HCT116 (cell line): ENCODE data around the gene SLC24A1. TPM values are rescaled to one million over a fixed set of nuclear protein-coding genes. Genes with fewer than 3 reads are reported as not detected.

Source experiments
- ATAC-seq: fragments of 200-7000 bp; cut with Tn5 transposase; 2 replicates; pipeline ENCODE4 v1.9.1; 2020; ENCODE audit warnings: mild to moderate bottlenecking, moderate library complexity
- BruUV-seq: library from RNA; stranded (reverse); fragments of 400-500 nt; replicated peaks from 2 replicates; lab custom pipeline; 2021; lab: Mats Ljungman, UMichigan
- CTCF ChIA-PET: fragments of 300-600 bp; sonication (Branson Sonifier 250); formaldehyde crosslinking; loops from one replicate; lab custom pipeline; 2021; ENCODE audit warnings: antibody characterized with exemption; lab: Charles Lee
- POLR2A ChIA-PET: fragments of 300-600, 350-600 bp; sonication (Branson Sonifier 250); formaldehyde crosslinking; loops from one replicate; lab custom pipeline; 2021; ENCODE audit warnings: antibody characterized with exemption; lab: Charles Lee
- RAD21 ChIA-PET, 2 experiments: fragments of 300-600 bp; sonication (Branson Sonifier 250); formaldehyde crosslinking; loops; one replicate each; lab custom pipeline; 2023; ENCODE audit warnings: low total read pairs in 2 of 2; ENCODE audit not compliant: uncharacterized antibody in 2 of 2, unreplicated experiment in 2 of 2, low non-redundant PET in 1 of 2; lab: Charles Lee
- DNase-seq: peaks from one replicate; pipeline ENCODE4 v3.0.0-alpha.2; 2010; ENCODE audit warnings: low read depth, low spot score
- H2AFZ ChIP-seq: fragments of 200-600 bp; shearing (Covaris generic), sonication (generic); 2 replicates; pipeline ENCODE4 v1.6.1; 2017; ENCODE audit warnings: low read depth, mixed run types, mixed read lengths, antibody characterized with exemption, low read length; ENCODE audit not compliant: poor library complexity, severe bottlenecking
- H3K27ac ChIP-seq: 2 replicates; pipeline ENCODE4 v1.5.1; 2012; ENCODE audit warnings: low read depth, low read length
- H3K27me3 ChIP-seq: fragments of 200-600 bp; sonication (generic); 2 replicates; pipeline ENCODE4 v1.6.1; 2016; ENCODE audit warnings: mixed run types, low read length, mixed read lengths; ENCODE audit not compliant: insufficient read depth
- H3K36me3 ChIP-seq, 2 experiments: fragments of 200-500 bp in 1 of 2; fragments of 200-600 bp in 1 of 2; sonication (Bioruptor generic) in 1 of 2; sonication (generic) in 1 of 2; 2 replicates each; pipeline versions ENCODE4 v1.5.1 to v1.6.1; 2014 to 2016; ENCODE audit warnings: low read length in 2 of 2, inconsistent platforms in 1 of 2, mixed read lengths in 1 of 2, mixed run types in 1 of 2; ENCODE audit not compliant: insufficient read depth in 2 of 2, control insufficient read depth in 1 of 2
- H3K4me1 ChIP-seq, 2 experiments: fragments of 200-600 bp in 1 of 2; sonication (generic) in 1 of 2; 2 replicates each; pipeline versions ENCODE4 v1.5.1 to v1.6.1; 2012 to 2017; ENCODE audit warnings: low read length in 2 of 2, inconsistent platforms in 1 of 2, mild to moderate bottlenecking in 1 of 2, mixed read lengths in 1 of 2, mixed run types in 1 of 2, moderate library complexity in 1 of 2; ENCODE audit not compliant: insufficient read depth in 2 of 2, control insufficient read depth in 1 of 2
- H3K4me2 ChIP-seq: fragments of 200-600 bp; sonication (generic); 2 replicates; pipeline ENCODE4 v1.6.1; 2017; ENCODE audit warnings: mixed run types, low read length, mixed read lengths
- H3K4me3 ChIP-seq, 2 experiments: fragments of 200-600 bp in 1 of 2; sonication (generic) in 1 of 2; replicated peaks in 1 of 2; 2 replicates each; pipeline ENCODE4 v1.5.1; 2011 to 2016; ENCODE audit warnings: low read length in 2 of 2, control low read depth in 1 of 2, low read depth in 1 of 2, mild to moderate bottlenecking in 1 of 2, mixed read lengths in 1 of 2, mixed run types in 1 of 2
- H3K79me2 ChIP-seq: fragments of 200-600 bp; sonication (generic); 2 replicates; pipeline ENCODE4 v1.6.1; 2017; ENCODE audit warnings: mild to moderate bottlenecking, mixed run types, low read length, moderate library complexity, mixed read lengths; ENCODE audit not compliant: insufficient read depth
- H3K9ac ChIP-seq: fragments of 200-600 bp; sonication (generic); 2 replicates; pipeline ENCODE4 v1.6.1; 2016; ENCODE audit warnings: low read length, mixed read lengths
- H3K9me2 ChIP-seq: fragments of 200-600 bp; sonication (generic), shearing (Covaris generic); 2 replicates; pipeline ENCODE4 v1.6.1; 2017; ENCODE audit warnings: mixed run types, mild to moderate bottlenecking, moderate library complexity; ENCODE audit not compliant: insufficient read depth
- H3K9me3 ChIP-seq, 2 experiments: fragments of 200-500 bp in 1 of 2; fragments of 200-600 bp in 1 of 2; sonication (Bioruptor generic) in 1 of 2; sonication (generic) in 1 of 2; 2 replicates each; pipeline ENCODE4 v1.6.1; 2014 to 2017; ENCODE audit warnings: low read length in 2 of 2, mixed read lengths in 2 of 2, inconsistent platforms in 1 of 2, low read depth in 1 of 2, mild to moderate bottlenecking in 1 of 2, mixed run types in 1 of 2, moderate library complexity in 1 of 2; ENCODE audit not compliant: control insufficient read depth in 1 of 2, insufficient read depth in 1 of 2
- H4K20me1 ChIP-seq: fragments of 200-600 bp; sonication (generic), shearing (Covaris generic); 2 replicates; pipeline ENCODE4 v1.6.1; 2017; ENCODE audit warnings: mixed run types, mild to moderate bottlenecking, moderate library complexity; ENCODE audit not compliant: insufficient read depth
- ATF3 ChIP-seq: IDR thresholded peaks from 2 replicates; pipeline ENCODE4 v1.6.1; 2012
- CBX3 ChIP-seq: IDR thresholded peaks from 2 replicates; pipeline ENCODE4 v1.6.1; 2012; ENCODE audit warnings: low read depth
- CEBPB ChIP-seq: IDR thresholded peaks from 2 replicates; pipeline ENCODE4 v1.6.1; 2012; ENCODE audit warnings: low read depth
- CTCF ChIP-seq, 3 experiments: fragments of 200-600 bp in 1 of 3; sonication (generic) in 1 of 3; IDR thresholded peaks in 2 of 3; conservative IDR thresholded peaks in 1 of 3; 2 replicates each; pipeline ENCODE4 v1.5.1; 2012 to 2017; ENCODE audit warnings: low read depth in 2 of 3, low read length in 2 of 3, antibody characterized with exemption in 1 of 3, borderline replicate concordance in 1 of 3, control low read depth in 1 of 3, mild to moderate bottlenecking in 1 of 3, mixed read lengths in 1 of 3, mixed run types in 1 of 3, moderate library complexity in 1 of 3; ENCODE audit not compliant: insufficient read depth in 1 of 3
- EGR1 ChIP-seq: IDR thresholded peaks from 2 replicates; pipeline ENCODE4 v1.6.1; 2012; ENCODE audit warnings: low read depth
- EZH2 ChIP-seq: fragments of 200-600 bp; sonication (generic); IDR thresholded peaks from 2 replicates; pipeline ENCODE4 v1.6.1; 2017; ENCODE audit warnings: antibody characterized with exemption, mixed run types
- FOSL1 ChIP-seq: IDR thresholded peaks from 2 replicates; pipeline ENCODE4 v1.6.1; 2012; ENCODE audit warnings: low read depth
- JUND ChIP-seq: IDR thresholded peaks from 2 replicates; pipeline ENCODE4 v1.6.1; 2012
- MAX ChIP-seq: IDR thresholded peaks from 2 replicates; pipeline ENCODE4 v1.6.1; 2012
- POLR2A ChIP-seq: IDR thresholded peaks from 2 replicates; pipeline ENCODE4 v1.7.0; 2011; ENCODE audit warnings: borderline replicate concordance; ENCODE audit not compliant: insufficient read depth, insufficient read length; ENCODE audit errors: extremely low read depth
- POLR2AphosphoS5 ChIP-seq: IDR thresholded peaks from 2 replicates; pipeline ENCODE4 v1.6.1; 2011; ENCODE audit warnings: mild to moderate bottlenecking, low read depth, low read length, moderate library complexity
- RAD21 ChIP-seq: IDR thresholded peaks from 2 replicates; pipeline ENCODE4 v1.6.1; 2012; ENCODE audit warnings: low read depth, mild to moderate bottlenecking
- REST ChIP-seq: IDR thresholded peaks from 2 replicates; pipeline ENCODE4 v1.6.1; 2012; ENCODE audit warnings: low read depth
- SP1 ChIP-seq: IDR thresholded peaks from 2 replicates; pipeline ENCODE4 v1.6.1; 2012; ENCODE audit warnings: low read depth
- SRF ChIP-seq: IDR thresholded peaks from 2 replicates; pipeline ENCODE4 v1.6.1; 2012; ENCODE audit warnings: low read depth
- TCF7L2 ChIP-seq: IDR thresholded peaks from 2 replicates; pipeline ENCODE4 v1.7.0; 2011; ENCODE audit warnings: borderline replicate concordance, inconsistent platforms; ENCODE audit not compliant: insufficient read depth, insufficient read length; ENCODE audit errors: extremely low read depth
- YY1 ChIP-seq: IDR thresholded peaks from 2 replicates; pipeline ENCODE4 v1.6.1; 2011; ENCODE audit warnings: low read length, low read depth, moderate library complexity, mild to moderate bottlenecking; ENCODE audit not compliant: insufficient replicate concordance; ENCODE audit errors: extremely low read depth
- ZBTB33 ChIP-seq: IDR thresholded peaks from 2 replicates; pipeline ENCODE4 v1.6.1; 2011; ENCODE audit warnings: mild to moderate bottlenecking, low read length, moderate library complexity; ENCODE audit not compliant: insufficient replicate concordance; ENCODE audit errors: extremely low read depth
- ZFX ChIP-seq: fragments of 450-650 bp; IDR thresholded peaks from 2 replicates; pipeline ENCODE4 v1.6.1; 2017
- ZNF274 ChIP-seq: fragments of 200-500 bp; sonication (Bioruptor generic); IDR thresholded peaks from 2 replicates; pipeline ENCODE4 v1.6.1; 2014; ENCODE audit warnings: mild to moderate bottlenecking, low read depth, low read length, inconsistent platforms
- intact Hi-C: fragments of 100-400 bp; cut with micrococcal nuclease; formaldehyde crosslinking; loops from 2 replicates; pipeline ENCODE4 v1.10.0; 2022
- total RNA-seq: library from RNA; stranded (reverse); gene quantifications from one replicate; pipeline ENCODE4 v1.2.1, GENCODE V29; 2021; ENCODE audit not compliant: unreplicated experiment

The SLC24A1 gene
- total RNA-seq, 1 experiment from 2014 or later = 15.9 TPM

- CTCF ChIA-PET = no interaction called here
These were observed 54.4 kb downstream of the SLC24A1 start for GRCh38 chr15:65676123-65676522.

More at GRCh38 chr15:65676123-65676522, 54.4 kb downstream of the SLC24A1 start:
- Histone ChIP-seq H3K27ac (no peak overlapping the region), H2AFZ (no peak overlapping the region), H3K79me2 (no peaks in the 10 kb centered on the region), H3K27me3 (no peaks in the 10 kb centered on the region), H3K9me2 (no peaks in the 10 kb centered on the region), H3K9me3 (no peaks in the 10 kb centered on the region), H4K20me1 (no peaks in the 10 kb centered on the region), H3K4me3 (no peak overlapping the region), H3K9ac (no peak overlapping the region), H3K4me1 (no peaks in the 10 kb centered on the region), H3K4me2 (no peak overlapping the region), H3K36me3 (no peaks in the 10 kb centered on the region)
- no TSS peak for BruUV-seq
- ATAC-seq (no peak), DNase-seq (no peak)
- ChIA-PET POLR2A (no interaction called here), RAD21 (no interaction called here)
- TF ChIP-seq CTCF (IDR thresholded peaks at IDR 0.05 in 2 of 3, conservative IDR thresholded peaks at IDR 0.05 in 1 of 3; ENCODE audit: borderline replicate concordance in 1 of 3, insufficient read depth in 1 of 3, low read depth in 2 of 3, low read length in 2 of 3) (no peak), TCF7L2 (no peak), YY1 (no peak), ZFX (no peak), SRF (no peak), ZNF274 (no peak), EGR1 (no peak), FOSL1 (no peak), EZH2 (no peak), RAD21 (no peak), ATF3 (no peak), ZBTB33 (no peak), MAX (no peak), SP1 (no peak), JUND (no peak), POLR2A (no peak), REST (no peak), CEBPB (no peak), CBX3 (no peak), POLR2AphosphoS5 (no peak)
- intact Hi-C loops = no loop called here
